Fibroblast of lung (primary cell): Measurements from ENCODE around the gene NEK11.

Experiments
- EZH2 ChIP-seq: IDR thresholded peaks from 2 replicates; pipeline ENCODE4 v1.5.1; 2012; ENCODE audit warnings: low read length, control low read depth, mild to moderate bottlenecking; ENCODE audit errors: missing control alignments
- TF ChIP-seq, protein P1 (sequence below), 2 donors: IDR thresholded peaks in 1 of 2; conservative IDR thresholded peaks in 1 of 2; 1 replicate in 1 of 2; 2 replicates in 1 of 2; pipeline ENCODE4 v1.5.1; 2011 to 2012; ENCODE audit warnings: low read length in 2 of 2, control low read depth in 1 of 2, inconsistent platforms in 1 of 2, low read depth in 1 of 2, mild to moderate bottlenecking in 1 of 2

- TF ChIP-seq, protein P1, sequence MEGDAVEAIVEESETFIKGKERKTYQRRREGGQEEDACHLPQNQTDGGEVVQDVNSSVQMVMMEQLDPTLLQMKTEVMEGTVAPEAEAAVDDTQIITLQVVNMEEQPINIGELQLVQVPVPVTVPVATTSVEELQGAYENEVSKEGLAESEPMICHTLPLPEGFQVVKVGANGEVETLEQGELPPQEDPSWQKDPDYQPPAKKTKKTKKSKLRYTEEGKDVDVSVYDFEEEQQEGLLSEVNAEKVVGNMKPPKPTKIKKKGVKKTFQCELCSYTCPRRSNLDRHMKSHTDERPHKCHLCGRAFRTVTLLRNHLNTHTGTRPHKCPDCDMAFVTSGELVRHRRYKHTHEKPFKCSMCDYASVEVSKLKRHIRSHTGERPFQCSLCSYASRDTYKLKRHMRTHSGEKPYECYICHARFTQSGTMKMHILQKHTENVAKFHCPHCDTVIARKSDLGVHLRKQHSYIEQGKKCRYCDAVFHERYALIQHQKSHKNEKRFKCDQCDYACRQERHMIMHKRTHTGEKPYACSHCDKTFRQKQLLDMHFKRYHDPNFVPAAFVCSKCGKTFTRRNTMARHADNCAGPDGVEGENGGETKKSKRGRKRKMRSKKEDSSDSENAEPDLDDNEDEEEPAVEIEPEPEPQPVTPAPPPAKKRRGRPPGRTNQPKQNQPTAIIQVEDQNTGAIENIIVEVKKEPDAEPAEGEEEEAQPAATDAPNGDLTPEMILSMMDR (conservative IDR thresholded peaks at IDR 0.05 in 1 of 2, IDR thresholded peaks at IDR 0.05 in 1 of 2; ENCODE audit: low read depth in 1 of 2, low read length in 2 of 2) = no peak
- TF ChIP-seq EZH2 = no peak
Observed at GRCh38 chr3:131397889-131398288, 371.2 kb downstream of the NEK11 start.
